HG03135 (cell line): Measurements from ENCODE around the gene ZNRF1.
"Not testable (repeated sequence)": the region's sequence is repeated elsewhere in the genome, so short reads cannot be mapped to it uniquely, and the experiment has no call there.

ENCODE experiments used
- ATAC-seq: cut with Tn5 transposase; IDR thresholded peaks from one replicate; pipeline ENCODE4 v1.9.1; 2021; ENCODE audit warnings: mild to moderate bottlenecking, moderate library complexity; ENCODE audit not compliant: unreplicated experiment

Gene ZNRF1

DNA sequence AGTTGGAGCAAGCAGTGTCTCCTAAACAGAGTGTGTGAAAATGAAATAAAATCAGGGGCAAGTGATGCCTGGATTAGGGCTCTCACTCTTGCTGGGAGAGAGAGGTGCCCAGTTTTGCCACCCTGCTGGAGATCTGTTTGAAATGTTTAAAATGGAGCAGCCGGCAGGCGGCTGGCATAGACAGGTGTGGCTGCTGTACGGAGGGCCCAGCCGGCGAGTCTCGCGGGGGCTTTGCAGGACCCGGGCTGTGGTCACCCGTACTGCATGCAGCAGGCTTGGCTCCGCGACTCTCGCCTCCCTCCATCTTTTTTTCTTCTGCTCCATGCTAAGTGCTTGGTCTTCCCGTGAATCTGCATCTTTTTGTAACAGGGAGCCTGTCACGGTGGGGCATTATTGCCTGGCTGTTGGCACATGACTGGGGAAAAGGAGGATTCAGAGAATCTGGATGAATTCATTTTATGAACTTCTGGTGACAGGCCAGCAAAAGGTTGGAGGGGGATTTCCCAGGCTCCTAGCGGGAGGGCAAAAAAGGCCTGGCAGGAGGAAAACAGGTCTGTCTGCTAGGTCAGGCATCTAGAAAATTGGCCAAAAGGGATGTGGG is 1.8 kb downstream of the ZNRF1 start:
- no peak for ATAC-seq

DNA sequence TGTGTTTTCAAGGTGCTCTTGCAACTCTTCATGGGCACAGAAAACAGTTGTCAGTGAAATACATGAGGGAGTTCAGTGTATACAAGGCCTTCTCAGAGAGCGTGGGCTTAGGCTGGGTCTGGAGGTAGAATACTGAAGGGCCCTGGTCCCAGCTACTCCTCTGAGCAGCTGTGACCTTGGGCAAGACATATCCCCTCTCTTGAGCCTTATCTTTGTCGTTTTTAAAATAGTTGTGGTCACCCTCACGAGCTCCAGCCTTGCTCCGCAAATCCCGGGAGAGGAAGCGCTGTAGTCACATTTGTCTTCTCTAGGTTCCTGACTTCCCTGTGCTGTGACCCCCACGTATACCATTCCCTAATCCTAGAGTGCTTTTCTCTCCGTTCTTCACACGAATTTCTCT is 3.6 kb downstream of the ZNRF1 start:
- ATAC-seq, result no peak

DNA sequence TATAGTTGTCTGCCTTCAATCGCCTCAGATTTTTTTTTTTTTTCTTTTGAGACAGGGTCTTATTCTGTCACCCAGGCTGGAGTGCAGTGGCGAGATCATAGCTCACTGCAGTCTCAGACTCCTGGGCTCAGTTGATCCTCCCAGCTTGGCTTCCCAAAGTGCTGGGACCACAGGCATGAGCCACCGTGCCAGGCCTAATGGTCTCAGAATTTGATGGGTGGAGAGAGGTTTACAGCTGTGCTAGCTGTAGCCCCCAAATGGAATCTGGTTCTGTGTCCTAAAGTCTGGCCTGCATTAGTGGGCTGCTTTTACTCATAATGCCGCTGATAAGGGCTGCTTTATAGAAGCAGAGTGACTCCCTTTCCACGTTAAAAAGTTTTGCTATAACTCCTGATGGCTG is 5.1 kb downstream of the ZNRF1 start:
- no peak for ATAC-seq

DNA sequence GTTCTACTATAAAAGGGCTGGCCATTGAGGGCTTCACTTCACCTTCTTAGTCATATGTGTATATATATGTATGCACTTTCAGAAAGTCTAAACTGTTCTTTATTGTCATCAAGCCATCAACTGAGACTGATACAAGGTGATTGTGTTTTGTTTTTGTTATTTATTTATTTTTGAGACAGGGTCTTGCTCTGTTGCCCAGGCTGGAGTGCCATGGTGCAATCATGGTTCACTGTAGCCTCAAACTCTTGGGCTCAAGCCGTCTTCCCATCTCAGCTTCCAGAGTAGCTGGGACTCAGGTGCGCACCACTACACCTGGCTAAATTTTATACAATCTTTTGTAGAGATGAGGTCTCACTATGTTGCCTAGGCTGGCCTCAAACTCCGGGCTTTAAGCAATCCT is 5.6 kb downstream of the ZNRF1 start:
- ATAC-seq, result no peak

GRCh38 chr16:75005697-75006096 is 6.9 kb downstream of the ZNRF1 start:
- no peak for ATAC-seq

DNA sequence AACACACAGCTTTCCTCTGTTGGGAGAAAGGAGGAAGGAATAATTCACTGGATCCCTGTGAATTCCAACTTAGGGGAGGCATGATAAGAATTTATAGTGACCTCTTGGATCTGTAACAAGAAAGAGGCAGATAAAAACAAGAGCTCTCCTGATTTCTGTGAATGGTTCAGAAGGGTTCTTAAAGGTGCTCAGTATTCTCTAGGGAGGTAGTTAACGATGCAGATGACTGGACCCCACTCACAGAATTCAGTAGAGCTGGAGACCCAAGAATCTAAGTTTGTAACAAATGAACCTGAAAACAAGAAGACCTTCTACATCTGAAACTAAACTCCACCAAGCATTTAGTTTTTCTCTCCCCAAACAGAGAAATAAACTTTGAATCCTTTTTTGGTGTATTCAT is 8.6 kb downstream of the ZNRF1 start:
- no peak for ATAC-seq

DNA sequence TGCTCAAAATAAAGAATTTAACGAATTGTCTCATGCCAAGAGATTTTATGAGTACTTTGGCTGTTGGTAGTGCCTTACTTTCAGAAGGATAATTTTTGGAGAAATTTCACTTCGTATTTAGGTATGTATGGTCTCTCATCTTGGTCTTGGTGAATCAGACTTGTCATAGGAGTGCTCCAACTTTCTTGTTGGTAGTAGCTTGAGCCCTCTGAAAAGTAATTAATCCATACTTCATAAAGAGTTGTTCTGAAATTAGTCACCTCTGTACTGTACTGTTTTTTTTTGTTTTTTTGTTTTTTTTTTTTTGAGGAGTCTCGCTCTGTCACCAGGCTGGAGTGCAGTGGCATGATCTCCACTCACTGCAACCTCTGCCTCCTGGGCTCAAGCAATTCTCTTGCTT is 11.6 kb downstream of the ZNRF1 start:
- no peak for ATAC-seq

GRCh38 chr16:75011634-75012307 is 12.9 kb downstream of the ZNRF1 start:
- ATAC-seq, result peak; percentile 63

GRCh38 chr16:75012380-75013081 is 13.7 kb downstream of the ZNRF1 start:
- no peak for ATAC-seq

DNA sequence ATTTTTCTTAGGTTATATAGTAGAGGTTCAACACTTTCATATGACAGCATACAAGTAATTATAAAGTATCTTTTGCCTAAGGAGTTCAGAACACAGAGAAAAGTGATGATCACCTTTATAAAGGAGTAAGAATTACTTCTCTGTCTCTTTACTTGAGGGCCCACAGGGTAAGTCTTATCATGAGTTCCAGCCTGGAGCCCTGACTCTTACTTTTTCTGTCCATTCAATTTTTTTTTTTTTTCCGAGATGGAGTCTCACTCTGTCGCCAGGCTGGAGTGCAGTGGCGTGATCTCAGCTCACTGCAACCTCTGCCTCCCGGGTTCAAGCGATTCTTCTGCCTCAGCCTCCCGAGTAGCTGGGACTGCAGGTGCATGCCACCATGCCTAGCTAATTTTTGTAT is 14.3 kb downstream of the ZNRF1 start:
- not testable (repeated sequence) for ATAC-seq

GRCh38 chr16:75014318-75014717 is 15.5 kb downstream of the ZNRF1 start:
- ATAC-seq, result no peak

- ATAC-seq, result not testable (repeated sequence)
Observed at GRCh38 chr16:75016451-75017081, 17.7 kb downstream of the ZNRF1 start.

GRCh38 chr16:75017670-75018525 is 19.1 kb downstream of the ZNRF1 start:
- no peak for ATAC-seq

GRCh38 chr16:75019007-75019406 is 20.2 kb downstream of the ZNRF1 start:
- ATAC-seq, result no peak

GRCh38 chr16:75019586-75019985 is 20.8 kb downstream of the ZNRF1 start:
- ATAC-seq, result no peak

- ATAC-seq, result no peak
Observed at GRCh38 chr16:75021410-75021809, 22.6 kb downstream of the ZNRF1 start.

GRCh38 chr16:75022567-75022966 is 23.7 kb downstream of the ZNRF1 start:
- no peak for ATAC-seq

DNA sequence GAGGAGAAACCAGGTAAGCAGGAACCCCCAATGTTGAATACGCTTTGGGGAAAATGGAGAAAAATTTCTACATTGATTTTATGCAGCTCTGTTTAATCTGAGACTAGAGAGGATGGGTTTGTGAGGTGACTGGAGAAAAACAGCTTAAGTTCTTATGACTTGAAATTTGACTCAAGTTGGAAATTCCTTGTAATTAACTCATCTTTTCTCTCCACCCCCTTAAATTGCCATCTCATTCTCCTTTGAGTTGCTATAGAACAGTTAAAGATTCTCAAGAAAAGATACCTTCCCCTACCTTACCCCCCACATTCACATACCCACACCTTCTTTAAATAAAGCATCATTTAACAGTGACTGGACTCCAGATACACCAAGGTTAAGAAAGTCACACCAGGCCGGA is 24.2 kb downstream of the ZNRF1 start:
- ATAC-seq, result no peak

- ATAC-seq, result no peak
Observed at GRCh38 chr16:75024182-75024581, 25.4 kb downstream of the ZNRF1 start.

DNA sequence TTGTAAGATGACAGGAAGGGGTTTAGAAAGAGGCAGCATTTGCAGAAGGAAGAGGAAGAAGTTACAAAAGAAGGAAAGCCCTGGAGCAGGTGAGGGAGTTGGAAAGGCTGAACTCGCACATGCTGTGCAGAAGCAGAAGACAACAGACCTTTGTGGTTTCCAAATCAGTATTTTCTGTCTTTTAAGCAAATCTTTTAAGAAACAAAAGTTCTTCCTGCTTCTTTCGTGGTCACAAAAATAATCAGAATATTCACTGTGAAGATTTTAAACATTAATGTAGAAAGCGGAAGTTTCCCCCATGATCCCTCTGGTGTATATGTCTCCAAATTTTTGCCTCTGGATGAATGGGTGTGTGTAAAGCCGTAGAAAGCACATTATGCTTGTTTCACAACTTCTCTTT is 25.8 kb downstream of the ZNRF1 start:
- no peak for ATAC-seq

DNA sequence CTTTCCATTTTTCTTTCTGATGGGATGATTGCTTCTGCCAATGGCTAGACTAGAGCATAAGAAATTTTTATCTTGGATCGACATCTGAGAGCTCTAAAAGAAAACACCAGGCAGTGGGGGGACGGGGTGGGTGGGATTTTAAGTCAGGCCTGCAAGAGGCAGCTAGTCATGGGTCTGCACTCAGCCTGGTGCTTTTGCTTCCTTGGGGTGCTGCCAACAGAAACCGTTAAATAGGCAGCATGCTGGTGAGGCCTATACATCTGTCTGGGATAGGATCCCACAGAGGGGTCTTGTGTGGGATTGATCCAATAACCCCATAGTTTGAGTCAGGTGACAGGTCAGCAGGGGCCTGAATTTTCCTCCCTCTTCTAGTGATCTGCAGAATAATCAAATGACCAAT is 26.9 kb downstream of the ZNRF1 start:
- no peak for ATAC-seq
